ENCODE results near the gene GNPNAT1.

DNA sequence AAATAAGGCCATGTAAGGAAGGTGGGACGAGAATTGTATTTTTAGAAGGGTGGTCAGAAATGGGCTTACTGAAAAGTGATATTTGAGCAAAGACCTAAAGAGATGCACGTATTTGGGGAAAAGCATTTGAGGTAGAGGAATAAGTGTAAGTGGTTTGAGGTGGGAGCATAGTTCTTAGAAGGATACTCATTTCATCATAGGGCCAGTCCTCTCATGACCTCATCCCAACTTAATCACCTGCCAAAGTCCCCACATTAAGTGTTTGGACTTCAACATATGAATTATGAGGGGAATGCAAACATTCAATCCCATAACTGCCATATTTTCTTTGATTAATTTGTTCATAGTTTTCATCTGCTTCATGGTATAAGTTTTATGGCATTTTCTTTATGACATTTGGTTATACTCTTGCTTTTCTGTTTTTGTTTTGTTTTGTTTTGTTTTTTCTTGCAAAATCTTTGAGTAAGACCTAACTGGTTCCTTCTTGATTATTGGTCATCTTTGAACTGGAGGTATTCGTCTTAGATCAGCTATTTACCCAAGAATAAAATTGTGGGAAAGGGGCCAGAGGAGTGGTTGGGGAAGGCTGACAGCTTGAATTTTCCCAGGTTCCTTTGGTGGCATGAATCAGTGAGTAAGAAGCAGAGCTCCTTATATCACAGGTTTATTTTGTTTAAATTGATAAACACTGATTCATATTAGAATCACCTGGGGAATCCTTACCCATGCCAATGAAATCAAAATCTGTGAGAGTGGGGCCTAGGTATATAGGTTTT lies 24.2 kb downstream of the GNPNAT1 start:
- TF ChIP-seq EZH2 (IDR thresholded peaks at IDR 0.05; ENCODE audit: borderline replicate concordance, low read length), result no peak
- TF ChIP-seq, protein P1, sequence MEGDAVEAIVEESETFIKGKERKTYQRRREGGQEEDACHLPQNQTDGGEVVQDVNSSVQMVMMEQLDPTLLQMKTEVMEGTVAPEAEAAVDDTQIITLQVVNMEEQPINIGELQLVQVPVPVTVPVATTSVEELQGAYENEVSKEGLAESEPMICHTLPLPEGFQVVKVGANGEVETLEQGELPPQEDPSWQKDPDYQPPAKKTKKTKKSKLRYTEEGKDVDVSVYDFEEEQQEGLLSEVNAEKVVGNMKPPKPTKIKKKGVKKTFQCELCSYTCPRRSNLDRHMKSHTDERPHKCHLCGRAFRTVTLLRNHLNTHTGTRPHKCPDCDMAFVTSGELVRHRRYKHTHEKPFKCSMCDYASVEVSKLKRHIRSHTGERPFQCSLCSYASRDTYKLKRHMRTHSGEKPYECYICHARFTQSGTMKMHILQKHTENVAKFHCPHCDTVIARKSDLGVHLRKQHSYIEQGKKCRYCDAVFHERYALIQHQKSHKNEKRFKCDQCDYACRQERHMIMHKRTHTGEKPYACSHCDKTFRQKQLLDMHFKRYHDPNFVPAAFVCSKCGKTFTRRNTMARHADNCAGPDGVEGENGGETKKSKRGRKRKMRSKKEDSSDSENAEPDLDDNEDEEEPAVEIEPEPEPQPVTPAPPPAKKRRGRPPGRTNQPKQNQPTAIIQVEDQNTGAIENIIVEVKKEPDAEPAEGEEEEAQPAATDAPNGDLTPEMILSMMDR (IDR thresholded peaks at IDR 0.05; ENCODE audit: low read length), result no peak
